NOMO-1 treated with dmso at 0.1 percent for 144 hours (cell line): ENCODE data around the gene UNC5A.
"Not testable (repeated sequence)": the region's sequence is repeated elsewhere in the genome, so short reads cannot be mapped to it uniquely, and the experiment has no call there.

ENCODE experiments used
- DNase-seq: peaks from one replicate; lab custom pipeline; 2025; ENCODE audit not compliant: unreplicated experiment; lab: John Stamatoyannopoulos, UW

UNC5A gene

DNA sequence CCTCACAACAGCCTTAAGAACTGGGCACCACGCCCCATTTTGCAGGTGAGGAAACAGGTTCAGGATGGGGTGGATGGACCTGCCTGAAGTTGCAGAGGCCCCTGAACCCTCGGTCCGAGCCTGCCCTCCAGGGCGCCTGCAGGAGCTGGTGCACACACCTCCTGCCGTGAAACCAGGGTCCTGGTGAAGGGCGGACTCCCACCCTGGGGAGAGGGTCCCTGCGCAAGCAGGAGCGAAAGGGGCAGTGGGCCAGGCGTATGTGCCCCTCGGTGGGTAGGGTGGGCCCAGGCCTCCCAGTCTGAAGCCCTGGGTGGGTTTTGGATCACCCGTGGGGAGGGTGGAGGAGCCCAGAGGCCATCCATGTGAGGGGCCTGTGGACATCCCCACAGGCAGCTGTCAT lies 50.9 kb downstream of the UNC5A start:
- no peak for DNase-seq

DNA sequence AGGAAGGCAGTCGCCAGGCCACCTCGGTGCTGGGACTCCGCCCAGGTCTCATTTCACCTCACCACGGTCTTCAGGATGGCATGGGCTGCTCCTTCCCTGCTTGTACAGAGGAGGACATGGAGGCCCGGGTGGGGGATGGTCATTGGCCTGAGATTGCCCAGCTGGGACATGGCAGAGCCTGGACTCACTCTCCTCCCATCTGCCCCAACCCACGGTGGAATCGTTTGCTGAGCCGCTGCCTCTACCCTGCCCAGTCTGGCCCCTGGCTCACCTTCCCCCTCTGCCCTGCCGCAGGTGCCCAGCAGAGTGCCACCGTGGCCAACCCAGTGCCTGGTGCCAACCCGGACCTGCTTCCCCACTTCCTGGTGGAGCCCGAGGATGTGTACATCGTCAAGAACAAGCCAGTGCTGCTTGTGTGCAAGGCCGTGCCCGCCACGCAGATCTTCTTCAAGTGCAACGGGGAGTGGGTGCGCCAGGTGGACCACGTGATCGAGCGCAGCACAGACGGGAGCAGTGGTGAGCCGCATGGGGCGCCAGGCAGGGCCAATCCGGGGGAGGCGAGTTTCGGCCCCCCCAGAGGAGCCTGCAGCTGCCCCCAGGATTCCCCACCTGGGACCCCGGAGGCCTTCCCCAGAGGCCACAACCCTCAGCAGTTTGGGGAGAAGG lies 52.1 kb downstream of the UNC5A start:
- DNase-seq, result no peak

DNA sequence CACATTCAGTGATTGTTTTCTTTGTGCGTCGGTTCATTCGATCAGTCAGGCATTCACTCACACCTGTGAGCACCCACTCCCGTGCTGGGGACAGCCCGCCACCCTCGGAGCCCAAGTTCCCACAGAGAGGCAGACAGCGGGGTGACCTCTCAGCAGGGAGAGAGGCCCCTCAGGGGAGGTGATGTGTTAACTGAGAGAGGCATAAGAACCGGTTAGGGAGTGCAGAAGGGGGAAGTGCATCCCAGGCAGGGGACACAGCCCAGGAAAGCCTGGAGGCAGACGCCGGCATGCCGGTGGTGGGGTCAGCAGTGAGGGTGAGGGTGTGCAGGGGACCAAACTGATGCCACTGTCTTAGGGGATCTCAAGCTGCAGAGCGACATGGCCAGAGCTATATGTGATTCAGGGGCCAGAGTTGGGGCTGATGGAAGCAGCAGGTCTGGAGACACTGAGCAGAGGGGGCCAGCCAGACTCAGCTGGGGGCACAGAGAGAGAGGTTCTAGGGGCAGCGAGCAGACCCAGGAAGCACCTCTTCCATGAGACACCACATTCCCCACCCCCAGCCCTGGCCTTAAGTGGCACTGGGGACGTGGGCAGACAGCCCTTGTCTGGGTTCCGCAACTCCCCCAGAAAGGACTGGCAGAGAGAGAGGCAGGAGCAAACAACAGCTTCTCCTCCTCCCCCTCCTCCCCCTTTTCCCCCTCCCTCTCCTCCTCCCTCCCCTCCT lies 52.8 kb downstream of the UNC5A start:
- peak; percentile 30 for DNase-seq

DNA sequence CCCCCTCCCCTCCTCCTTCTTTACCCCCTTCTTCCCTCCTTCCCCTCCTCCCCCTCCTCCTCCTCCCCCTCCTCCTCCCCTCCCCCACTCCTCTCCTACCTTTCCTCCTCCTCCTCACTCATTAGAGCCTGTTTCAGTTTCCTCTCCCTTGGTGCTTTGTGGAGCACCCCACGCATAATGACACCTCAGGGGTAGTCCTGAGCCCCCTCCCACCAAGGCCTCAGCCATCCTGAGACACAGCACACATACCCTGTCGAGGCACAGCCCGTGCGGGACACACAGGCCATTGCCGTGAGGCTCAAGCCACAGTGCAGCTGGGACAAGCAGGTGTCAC lies 53.4 kb downstream of the UNC5A start:
- no peak for DNase-seq

DNA sequence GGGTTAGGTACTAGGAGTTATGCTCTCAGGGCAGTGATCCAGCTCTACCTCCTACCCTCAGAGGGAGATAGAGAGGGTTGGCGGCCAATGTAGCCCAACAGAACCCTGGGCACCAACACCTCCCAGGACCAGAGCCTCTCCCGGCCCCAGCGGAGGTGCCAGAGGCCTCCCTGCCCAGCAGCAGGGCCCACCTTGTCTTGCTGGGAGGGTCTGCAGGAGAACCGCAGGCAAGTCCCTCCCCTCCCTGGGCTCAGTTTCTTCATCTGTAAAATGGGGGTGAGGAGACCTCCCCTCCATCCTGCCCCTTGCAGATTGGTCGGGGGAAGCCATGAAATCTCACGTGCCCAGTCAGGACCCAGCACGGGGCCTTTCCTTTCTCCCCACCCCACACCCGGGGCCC lies 54.4 kb downstream of the UNC5A start:
- DNase-seq, result no peak

DNA sequence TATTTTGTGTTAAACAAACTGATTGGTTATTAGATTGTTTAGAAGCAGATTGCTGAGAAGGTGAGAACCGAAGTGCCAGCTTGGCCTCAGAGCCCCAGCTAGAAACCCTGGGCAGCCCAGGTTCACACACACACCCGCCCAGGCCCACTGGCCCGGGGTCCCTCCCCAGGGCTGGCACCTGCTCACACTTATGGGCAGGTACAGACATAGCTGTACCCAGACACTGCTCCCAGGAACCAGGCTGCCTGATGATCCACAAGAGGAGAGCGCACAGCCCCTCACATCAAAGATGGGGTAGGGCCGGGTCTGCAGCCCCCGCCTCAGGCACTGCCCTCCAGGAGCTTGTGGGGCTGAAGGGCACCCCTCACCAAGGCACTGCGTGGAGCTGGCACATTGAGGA lies 55.6 kb downstream of the UNC5A start:
- no peak for DNase-seq

DNA sequence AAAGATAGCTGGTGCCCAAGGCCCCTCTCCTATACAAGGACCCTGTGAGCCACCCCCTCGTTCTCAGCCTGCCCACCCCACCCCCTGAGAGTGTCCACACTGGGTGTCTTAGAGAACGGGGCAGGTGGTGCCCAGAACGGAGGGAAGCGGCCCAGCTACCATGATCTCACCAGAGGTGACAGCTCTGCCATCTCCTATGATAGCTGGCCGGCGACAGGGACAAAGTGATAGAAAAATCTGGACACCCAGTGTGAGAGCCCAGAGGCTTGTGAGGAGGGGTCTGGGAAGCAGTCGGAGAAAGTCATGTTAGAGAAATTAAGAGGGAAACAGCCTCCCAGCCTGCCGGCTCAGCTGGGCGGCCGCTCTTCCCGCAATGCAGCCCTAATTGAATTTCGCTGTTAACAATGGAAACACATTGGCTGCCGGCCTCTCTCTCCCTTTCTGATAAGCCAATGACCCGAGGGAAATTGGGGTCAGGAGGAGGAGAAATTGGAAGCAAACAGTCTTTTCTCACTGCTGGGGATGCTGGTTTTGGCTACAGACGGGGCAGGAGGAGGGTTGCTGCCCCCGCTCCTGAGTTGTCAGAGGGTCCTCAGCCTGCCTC lies 56.5 kb downstream of the UNC5A start:
- no peak for DNase-seq

DNA sequence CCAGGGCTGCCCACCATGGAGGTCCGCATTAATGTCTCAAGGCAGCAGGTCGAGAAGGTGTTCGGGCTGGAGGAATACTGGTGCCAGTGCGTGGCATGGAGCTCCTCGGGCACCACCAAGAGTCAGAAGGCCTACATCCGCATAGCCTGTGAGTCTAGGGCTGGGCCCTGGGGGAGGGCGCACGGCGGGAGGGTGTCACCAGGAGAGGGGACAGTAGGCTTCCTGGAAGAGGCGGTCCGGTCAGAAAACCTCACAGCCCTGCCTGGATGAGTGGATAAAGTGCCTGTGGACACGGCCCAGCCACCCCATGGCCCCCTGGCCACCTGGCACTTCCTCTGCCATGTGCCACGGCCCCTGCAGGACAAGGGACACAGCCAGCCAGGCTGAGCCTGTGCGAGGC lies 57.8 kb downstream of the UNC5A start:
- DNase-seq, result no peak

DNA sequence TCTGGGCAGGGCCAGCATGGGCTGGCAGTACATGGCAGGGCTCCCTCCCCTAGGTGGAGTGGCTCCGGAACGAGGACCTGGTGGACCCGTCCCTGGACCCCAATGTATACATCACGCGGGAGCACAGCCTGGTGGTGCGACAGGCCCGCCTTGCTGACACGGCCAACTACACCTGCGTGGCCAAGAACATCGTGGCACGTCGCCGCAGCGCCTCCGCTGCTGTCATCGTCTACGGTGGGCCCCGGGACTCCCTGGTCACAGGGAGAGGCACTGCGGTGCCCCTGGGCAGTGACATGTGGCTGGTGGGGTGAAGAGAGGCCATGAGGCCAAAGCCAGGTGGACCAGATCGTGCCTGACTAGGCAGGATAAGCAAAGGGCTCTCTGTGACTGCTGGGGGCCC lies 58.4 kb downstream of the UNC5A start:
- DNase-seq, result no peak

DNA sequence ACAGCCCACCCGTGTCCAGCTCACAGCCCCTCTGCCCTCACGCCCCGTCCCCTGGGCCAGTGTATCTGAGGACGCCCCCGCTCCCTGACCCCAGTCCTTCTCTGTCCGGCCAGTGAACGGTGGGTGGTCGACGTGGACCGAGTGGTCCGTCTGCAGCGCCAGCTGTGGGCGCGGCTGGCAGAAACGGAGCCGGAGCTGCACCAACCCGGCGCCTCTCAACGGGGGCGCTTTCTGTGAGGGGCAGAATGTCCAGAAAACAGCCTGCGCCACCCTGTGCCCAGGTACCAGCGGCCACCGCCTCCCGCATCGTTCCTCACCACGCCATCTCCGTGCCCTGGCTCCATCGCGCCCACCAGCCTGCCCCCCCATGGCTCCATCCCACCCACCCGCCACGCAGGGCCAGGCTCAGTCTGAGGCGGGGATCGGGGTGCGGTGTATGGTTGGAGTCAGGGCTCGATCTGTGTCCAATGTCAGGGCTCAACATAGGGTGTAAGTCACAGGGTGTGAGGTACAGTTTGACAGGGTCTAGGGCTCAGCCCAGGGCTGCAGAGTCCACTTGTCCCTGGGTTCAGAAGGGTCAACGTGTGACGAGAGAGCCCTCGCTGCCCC lies 59.2 kb downstream of the UNC5A start:
- DNase-seq, result no peak

DNA sequence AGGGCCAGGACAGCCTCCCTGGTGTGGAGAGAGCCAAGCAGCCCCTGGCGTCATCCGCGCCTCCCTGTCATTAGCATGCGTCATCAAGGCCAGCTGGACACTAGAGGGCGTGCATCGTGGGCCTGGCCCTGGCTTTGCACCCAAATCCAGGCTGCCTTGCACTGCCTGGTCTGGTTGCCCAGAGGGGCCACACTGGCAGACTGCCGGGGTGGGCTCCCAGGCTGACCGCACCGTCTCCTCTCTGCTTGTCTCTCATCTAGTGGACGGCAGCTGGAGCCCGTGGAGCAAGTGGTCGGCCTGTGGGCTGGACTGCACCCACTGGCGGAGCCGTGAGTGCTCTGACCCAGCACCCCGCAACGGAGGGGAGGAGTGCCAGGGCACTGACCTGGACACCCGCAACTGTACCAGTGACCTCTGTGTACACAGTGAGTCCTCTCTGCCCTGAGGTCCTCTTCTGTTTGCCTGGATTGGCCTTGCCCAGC lies 59.8 kb downstream of the UNC5A start:
- DNase-seq, result no peak

DNA sequence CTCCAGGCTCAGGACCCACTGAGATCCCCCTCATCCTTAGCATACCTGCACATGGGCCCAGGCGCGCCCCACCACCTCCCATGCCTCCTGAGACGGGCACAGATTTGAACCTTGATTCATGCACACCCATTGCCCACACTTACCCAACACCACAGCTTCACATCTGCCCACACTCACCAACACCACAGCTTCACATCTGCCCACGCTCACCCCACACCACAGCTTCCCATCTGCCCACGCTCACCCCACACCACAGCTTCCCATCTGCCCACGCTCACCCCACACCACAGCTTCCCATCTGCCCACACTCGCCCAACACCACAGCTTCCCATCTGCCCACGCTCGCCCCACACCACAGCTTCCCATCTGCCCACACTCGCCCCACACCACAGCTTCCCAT lies 60.3 kb downstream of the UNC5A start:
- not testable (repeated sequence) for DNase-seq

DNA sequence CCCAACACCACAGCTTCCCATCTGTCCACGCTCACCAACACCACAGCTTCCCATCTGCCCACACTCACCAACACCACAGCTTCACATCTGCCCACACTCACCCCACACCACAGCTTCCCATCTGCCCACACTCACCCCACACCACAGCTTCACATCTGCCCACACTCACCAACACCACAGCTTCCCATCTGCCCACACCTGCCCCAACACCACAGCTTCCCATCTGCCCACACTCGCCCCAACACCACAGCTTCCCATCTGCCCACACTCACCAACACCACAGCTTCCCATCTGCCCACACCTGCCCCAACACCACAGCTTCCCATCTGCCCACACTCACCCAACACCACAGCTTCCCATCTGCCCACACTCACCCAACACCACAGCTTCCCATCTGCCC lies 62.2 kb downstream of the UNC5A start:
- DNase-seq, result not testable (repeated sequence)

DNA sequence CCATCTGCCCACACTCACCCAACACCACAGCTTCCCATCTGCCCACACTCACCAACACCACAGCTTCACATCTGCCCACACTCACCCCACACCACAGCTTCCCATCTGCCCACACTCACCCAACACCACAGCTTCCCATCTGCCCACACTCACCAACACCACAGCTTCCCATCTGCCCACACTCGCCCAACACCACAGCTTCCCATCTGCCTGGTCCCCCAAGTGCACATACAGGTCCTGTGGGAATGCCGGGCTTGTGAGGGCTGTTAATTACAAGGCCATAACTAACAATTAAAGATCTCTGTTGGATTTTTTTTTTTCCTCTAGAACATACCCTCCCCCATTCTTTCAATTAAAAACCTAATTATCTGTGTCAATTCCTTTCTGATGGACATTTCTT lies 62.7 kb downstream of the UNC5A start:
- DNase-seq, result not testable (repeated sequence)

DNA sequence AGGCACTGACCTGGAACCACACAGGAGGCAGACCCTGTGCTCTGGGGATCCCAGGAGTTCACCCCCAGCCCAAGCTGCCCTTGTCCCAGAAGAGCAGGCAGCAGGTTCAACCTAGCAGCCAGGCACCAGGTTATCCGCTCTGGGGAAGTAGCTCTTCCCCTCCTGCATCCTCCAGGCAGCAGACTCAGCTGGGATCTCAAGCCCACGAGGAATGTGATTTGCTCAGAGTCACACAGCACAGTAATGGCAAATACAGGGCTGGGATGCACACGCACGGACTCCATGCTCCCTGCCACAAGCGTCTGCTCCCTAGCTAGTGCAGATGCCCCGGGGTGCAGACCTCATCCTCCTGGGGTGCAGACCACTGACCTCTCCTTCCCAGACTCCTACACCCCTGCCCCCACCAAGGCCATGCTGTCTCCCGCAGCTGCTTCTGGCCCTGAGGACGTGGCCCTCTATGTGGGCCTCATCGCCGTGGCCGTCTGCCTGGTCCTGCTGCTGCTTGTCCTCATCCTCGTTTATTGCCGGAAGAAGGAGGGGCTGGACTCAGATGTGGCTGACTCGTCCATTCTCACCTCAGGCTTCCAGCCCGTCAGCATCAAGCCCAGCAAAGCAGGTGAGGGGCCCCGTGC lies 63.3 kb downstream of the UNC5A start:
- DNase-seq, result no peak

DNA sequence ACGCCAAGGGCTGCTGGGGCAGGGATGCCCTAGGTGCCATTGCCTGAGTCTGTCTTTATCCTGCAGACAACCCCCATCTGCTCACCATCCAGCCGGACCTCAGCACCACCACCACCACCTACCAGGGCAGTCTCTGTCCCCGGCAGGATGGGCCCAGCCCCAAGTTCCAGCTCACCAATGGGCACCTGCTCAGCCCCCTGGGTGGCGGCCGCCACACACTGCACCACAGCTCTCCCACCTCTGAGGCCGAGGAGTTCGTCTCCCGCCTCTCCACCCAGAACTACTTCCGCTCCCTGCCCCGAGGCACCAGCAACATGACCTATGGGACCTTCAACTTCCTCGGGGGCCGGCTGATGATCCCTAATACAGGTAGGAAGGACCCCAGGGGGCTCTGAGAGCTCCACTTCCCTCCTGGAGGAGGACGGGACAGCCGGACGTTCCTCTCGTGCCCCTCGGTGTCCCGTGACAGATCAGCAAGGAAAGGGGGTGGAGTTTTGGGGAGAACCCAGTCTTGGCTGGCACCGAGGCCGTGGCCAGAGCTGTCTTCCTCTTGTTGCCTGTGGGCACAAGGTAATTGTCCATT lies 63.9 kb downstream of the UNC5A start:
- no peak for DNase-seq

DNA sequence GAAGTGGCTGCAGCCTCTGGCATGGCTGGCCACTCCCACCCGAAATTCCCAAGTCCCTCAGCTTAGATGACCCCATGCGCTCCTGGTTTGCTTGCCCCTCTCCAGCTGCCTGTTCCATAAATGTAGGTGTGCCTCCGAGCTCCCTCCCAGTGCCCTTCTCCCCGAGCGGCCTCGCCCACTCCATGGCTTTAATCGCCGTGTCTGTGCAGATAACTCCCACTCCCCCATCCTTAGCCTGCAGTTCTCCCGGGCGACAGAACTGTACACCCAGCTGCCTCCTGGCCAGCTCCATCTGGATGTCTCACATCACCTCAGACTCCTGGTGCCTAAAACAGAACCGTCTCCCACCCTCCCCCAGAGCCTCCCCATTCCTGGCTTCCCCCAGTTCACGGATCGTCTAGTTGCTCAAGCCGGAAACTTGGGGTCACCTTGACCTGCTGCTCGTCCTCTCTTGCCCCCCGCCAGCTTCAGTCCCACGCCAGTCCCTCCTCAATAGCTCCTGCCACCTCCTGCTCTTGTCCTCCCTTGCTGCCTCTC lies 64.7 kb downstream of the UNC5A start:
- DNase-seq, result no peak

DNA sequence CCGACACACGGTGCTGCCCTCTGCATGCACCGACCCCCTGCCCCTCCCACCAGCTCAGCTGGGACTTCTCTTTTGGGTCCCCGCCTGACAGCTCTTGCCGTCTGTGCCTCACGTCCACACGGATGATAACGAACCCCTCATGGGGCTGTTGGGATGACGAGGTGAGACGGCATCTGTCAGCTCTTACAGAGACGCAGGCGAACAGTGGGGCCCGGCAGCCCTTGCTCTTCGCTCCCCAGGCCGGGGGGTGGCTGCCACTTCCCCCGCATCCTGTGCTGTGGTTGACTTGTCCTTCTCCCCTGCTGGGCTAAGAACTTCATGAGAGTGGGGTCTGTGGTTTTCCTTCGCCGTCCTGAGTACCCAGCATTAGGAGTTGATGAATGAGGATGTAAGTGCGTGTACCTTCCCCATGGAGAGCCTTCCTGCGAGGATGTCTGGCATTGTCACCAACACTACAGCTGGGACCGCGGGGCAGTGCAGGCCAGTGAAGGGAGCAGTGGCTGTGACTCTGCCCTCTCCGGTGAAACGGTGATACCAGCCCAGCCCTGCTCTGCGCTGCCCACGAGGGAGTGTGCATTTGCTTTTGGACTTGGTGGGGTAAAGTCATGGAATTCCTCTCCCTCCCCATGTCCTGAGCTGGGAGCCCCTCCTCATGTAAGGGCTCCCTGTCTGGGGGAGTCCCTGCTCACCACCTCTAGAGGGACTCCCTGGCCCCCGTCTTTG lies 65.6 kb downstream of the UNC5A start:
- no peak for DNase-seq

DNA sequence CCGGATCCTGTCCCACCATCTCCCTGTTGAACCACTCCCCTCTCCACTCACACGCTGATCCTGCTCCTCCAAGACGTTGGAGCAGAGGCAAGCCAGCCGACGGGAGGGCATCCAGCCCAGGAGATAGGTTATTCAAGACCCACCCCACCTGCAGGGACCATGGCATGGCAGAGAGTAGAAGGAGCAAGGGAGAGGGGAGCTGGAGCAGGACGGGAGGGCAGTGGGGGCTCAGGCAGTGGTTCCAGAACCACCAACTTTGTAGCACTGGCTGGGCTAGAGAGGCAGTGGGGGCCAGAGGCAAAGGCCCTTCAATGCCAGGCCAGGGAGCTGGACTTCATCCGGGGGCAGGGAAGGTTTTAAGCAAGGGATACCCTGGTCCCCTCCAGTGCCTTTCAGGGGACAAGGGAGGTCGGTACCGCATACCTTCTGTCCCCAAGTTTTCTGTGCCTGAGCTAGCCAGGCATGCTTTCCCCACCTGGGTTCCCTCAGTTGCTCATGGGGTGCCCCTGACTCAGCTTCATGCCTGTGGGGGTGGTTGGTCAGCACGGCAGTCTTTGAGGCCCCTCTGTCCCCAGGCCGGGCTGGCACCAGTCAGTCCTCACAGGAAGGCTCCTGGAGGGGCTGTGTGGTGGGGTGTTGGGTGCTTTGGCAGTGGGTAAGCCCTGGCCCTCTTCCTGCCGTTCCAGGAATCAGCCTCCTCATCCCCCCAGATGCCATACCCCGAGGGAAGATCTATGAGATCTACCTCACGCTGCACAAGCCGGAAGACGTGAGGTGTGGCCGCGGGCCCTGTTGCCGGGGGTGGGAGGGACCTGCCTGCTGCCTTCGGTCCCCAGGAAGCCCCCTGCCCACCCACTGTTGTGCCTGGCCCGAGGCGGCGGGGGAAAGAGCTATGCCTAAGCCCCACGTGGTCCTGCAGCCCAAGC lies 66.4 kb downstream of the UNC5A start:
- no peak for DNase-seq
